ENCODE data around the gene SLX4. TPM values are rescaled to one million over a fixed set of nuclear protein-coding genes. Genes with fewer than 3 reads are reported as not detected.

The SLX4 gene
- total and polyA plus RNA-seq, 2 donors (not counting 1 experiment from before 2014, with no cell fraction given) = 5.4 to 13.3 TPM

DNA sequence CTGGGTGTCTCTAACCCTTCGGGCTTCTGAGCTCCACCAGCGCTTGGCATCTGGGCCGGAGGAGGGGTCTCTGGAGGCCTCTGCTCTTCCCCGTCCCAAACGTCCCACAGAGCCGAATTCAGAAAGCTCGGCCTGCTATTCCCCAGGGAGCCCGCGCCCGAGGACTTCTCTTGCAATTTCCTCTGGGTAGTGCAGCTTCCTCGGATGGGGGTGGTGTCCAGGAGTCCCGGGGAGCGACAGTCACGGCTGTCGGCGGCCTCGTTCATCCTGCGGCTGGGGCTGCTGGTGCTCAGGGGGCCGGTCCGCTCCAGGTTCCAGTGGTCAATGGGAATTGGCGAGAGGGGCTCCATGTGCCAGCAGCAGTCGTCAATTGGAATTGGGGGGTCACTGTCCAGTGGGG lies 22.4 kb downstream of the SLX4 start:
- Histone ChIP-seq H3K4me2 (replicated peaks; ENCODE audit: low read depth, low read length, poor library complexity, severe bottlenecking) (no peak overlapping the region), H3K36me3 (replicated peaks in 1 of 2; ENCODE audit: control extremely low read depth in 1 of 2, control insufficient read depth in 1 of 2, extremely low read depth in 1 of 2, insufficient read depth in 2 of 2, low read length in 1 of 2) (peaks cover 0 to 14% of the 10 kb centered on the region in 2 experiments), H3K4me3 (ENCODE audit: control extremely low read depth in 1 of 5, extremely low read depth in 1 of 5, insufficient read depth in 1 of 5, low read depth in 2 of 5, low read length in 4 of 5) (no peak overlapping the region), H3K27me3 (replicated peaks in 1 of 4; ENCODE audit: control extremely low read depth in 1 of 4, control insufficient read depth in 3 of 4, insufficient read depth in 4 of 4, low read length in 3 of 4) (no peaks in the 10 kb centered on the region), H3K79me2 (ENCODE audit: control insufficient read depth, insufficient read depth, low read length) (no peaks in the 10 kb centered on the region), H3K27ac (ENCODE audit: low read length in 2 of 2) (no peak overlapping the region), H3K9ac (ENCODE audit: low read length) (no peak overlapping the region), H3K4me1 (ENCODE audit: control insufficient read depth in 2 of 2, insufficient read depth in 2 of 2, low read length in 2 of 2) (peaks cover 0 to 18% of the 10 kb centered on the region in 2 donors), H2AFZ (ENCODE audit: insufficient read depth, low read depth, low read length, poor library complexity, severe bottlenecking) (no peak overlapping the region), H3K9me3 (ENCODE audit: control extremely low read depth in 1 of 3, control insufficient read depth in 2 of 3, insufficient read depth in 1 of 3, low read length in 2 of 3) (peaks cover 0 to 2% (median 0%) of the 10 kb centered on the region in 3 donors), H4K20me1 (ENCODE audit: control insufficient read depth, insufficient read depth, low read length, poor library complexity, severe bottlenecking) (no peaks in the 10 kb centered on the region)
- DNase-seq (no peak), ATAC-seq (ENCODE audit: low read depth) (no peak)
- no peak overlapping the region for H3K27ac Mint-ChIP-seq
- peaks cover 23% of the 10 kb centered on the region for H3K4me1 Mint-ChIP-seq
- CTCF ChIA-PET = no interaction called here
- intact Hi-C loops (cut with micrococcal nuclease) = no loop called here
- no peak overlapping the region for H3K4me3 Mint-ChIP-seq
- no peaks in the 10 kb centered on the region for H3K9me3 Mint-ChIP-seq (ENCODE audit: insufficient read depth)
- no peaks in the 10 kb centered on the region for H3K27me3 Mint-ChIP-seq
- no peak for TF ChIP-seq EZH2 (IDR thresholded peaks at IDR 0.05; ENCODE audit: borderline replicate concordance, insufficient read depth, low read depth, low read length, poor library complexity, severe bottlenecking)
- TF ChIP-seq, protein P1, sequence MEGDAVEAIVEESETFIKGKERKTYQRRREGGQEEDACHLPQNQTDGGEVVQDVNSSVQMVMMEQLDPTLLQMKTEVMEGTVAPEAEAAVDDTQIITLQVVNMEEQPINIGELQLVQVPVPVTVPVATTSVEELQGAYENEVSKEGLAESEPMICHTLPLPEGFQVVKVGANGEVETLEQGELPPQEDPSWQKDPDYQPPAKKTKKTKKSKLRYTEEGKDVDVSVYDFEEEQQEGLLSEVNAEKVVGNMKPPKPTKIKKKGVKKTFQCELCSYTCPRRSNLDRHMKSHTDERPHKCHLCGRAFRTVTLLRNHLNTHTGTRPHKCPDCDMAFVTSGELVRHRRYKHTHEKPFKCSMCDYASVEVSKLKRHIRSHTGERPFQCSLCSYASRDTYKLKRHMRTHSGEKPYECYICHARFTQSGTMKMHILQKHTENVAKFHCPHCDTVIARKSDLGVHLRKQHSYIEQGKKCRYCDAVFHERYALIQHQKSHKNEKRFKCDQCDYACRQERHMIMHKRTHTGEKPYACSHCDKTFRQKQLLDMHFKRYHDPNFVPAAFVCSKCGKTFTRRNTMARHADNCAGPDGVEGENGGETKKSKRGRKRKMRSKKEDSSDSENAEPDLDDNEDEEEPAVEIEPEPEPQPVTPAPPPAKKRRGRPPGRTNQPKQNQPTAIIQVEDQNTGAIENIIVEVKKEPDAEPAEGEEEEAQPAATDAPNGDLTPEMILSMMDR (IDR thresholded peaks at IDR 0.05) = no peak
- WGBS (ENCODE audit: insufficient coverage) = 96% methylated on average over 22 of the region's 22 CpGs
- POLR2A ChIA-PET = no interaction called here

- H3K36me3 ChIP-seq (replicated peaks in 1 of 2; ENCODE audit: control extremely low read depth in 1 of 2, control insufficient read depth in 1 of 2, extremely low read depth in 1 of 2, insufficient read depth in 2 of 2, low read length in 1 of 2) = peaks cover 0 to 15% of the 10 kb centered on the region in 2 experiments
- ATAC-seq (ENCODE audit: low read depth) = peak; percentile 79
- peak overlapping the region; percentile 36 to 54 for H3K27ac ChIP-seq (ENCODE audit: low read length in 2 of 2)
- no peaks in the 10 kb centered on the region for H3K79me2 ChIP-seq (ENCODE audit: control insufficient read depth, insufficient read depth, low read length)
- H3K9ac ChIP-seq (ENCODE audit: low read length) = no peak overlapping the region
- peak; percentile 39 for DNase-seq
- Mint-ChIP-seq H3K4me3 (peak overlapping the region; percentile 47), H3K4me1 (peaks cover 23% of the 10 kb centered on the region), H3K9me3 (ENCODE audit: insufficient read depth) (no peaks in the 10 kb centered on the region), H3K27me3 (no peaks in the 10 kb centered on the region), H3K27ac (peak overlapping the region; percentile 74)
- H2AFZ ChIP-seq (ENCODE audit: insufficient read depth, low read depth, low read length, poor library complexity, severe bottlenecking) = peak overlapping the region; percentile 60
- ChIA-PET POLR2A (no interaction called here), CTCF (interaction anchor here (1.7 kb wide), 1 partner anchor 60 kb away, joined by 4 read pairs; no protein-coding TSS in a partner anchor)
- no peaks in the 10 kb centered on the region for H4K20me1 ChIP-seq (ENCODE audit: control insufficient read depth, insufficient read depth, low read length, poor library complexity, severe bottlenecking)
- H3K4me3 ChIP-seq (ENCODE audit: control extremely low read depth in 1 of 5, extremely low read depth in 1 of 5, insufficient read depth in 1 of 5, low read depth in 2 of 5, low read length in 4 of 5) = no peak overlapping the region
- H3K4me1 ChIP-seq (ENCODE audit: control insufficient read depth in 2 of 2, insufficient read depth in 2 of 2, low read length in 2 of 2) = peaks cover 0 to 18% of the 10 kb centered on the region in 2 donors
- intact Hi-C loops (cut with micrococcal nuclease) = no loop called here
- no peaks in the 10 kb centered on the region for H3K27me3 ChIP-seq (replicated peaks in 1 of 4; ENCODE audit: control extremely low read depth in 1 of 4, control insufficient read depth in 3 of 4, insufficient read depth in 4 of 4, low read length in 3 of 4)
- H3K9me3 ChIP-seq (ENCODE audit: control extremely low read depth in 1 of 3, control insufficient read depth in 2 of 3, insufficient read depth in 1 of 3, low read length in 2 of 3) = peaks cover 0 to 2% (median 0%) of the 10 kb centered on the region in 3 donors
- TF ChIP-seq, protein P1 (IDR thresholded peaks at IDR 0.05) = no peak
- no peak for TF ChIP-seq EZH2 (IDR thresholded peaks at IDR 0.05; ENCODE audit: borderline replicate concordance, insufficient read depth, low read depth, low read length, poor library complexity, severe bottlenecking)
- peak overlapping the region; percentile 58 for H3K4me2 ChIP-seq (replicated peaks; ENCODE audit: low read depth, low read length, poor library complexity, severe bottlenecking)
- WGBS (ENCODE audit: insufficient coverage) = 40% methylated on average over 13 of the region's 15 CpGs
Observed at GRCh38 chr16:3587547-3588110, 23.8 kb downstream of the SLX4 start.
